Measurements from ENCODE around the gene C19orf33.

DNA sequence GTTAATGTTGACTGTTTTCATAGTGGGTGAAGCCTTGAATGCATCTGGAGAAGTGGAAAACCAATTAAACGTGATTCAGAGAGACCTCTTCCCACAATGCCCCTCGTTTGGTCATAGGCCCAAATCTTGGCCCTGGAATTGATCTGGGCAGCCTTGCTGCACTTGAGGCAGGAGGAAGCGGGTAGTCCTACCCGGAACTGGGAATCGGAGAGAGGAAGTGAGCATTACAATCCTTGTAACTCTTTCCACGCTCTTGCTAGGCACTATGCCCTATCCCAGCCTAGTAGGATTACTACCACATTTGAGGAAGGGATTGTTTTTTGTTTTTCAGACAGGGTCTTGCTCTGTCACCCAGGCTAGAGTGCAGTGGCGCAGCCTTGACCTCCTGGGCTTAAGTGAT lies 19.2 kb downstream of the C19orf33 start:
- TF ChIP-seq, protein P1, sequence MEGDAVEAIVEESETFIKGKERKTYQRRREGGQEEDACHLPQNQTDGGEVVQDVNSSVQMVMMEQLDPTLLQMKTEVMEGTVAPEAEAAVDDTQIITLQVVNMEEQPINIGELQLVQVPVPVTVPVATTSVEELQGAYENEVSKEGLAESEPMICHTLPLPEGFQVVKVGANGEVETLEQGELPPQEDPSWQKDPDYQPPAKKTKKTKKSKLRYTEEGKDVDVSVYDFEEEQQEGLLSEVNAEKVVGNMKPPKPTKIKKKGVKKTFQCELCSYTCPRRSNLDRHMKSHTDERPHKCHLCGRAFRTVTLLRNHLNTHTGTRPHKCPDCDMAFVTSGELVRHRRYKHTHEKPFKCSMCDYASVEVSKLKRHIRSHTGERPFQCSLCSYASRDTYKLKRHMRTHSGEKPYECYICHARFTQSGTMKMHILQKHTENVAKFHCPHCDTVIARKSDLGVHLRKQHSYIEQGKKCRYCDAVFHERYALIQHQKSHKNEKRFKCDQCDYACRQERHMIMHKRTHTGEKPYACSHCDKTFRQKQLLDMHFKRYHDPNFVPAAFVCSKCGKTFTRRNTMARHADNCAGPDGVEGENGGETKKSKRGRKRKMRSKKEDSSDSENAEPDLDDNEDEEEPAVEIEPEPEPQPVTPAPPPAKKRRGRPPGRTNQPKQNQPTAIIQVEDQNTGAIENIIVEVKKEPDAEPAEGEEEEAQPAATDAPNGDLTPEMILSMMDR (IDR thresholded peaks at IDR 0.05) = no peak
- TF ChIP-seq POLR2AphosphoS5 (IDR thresholded peaks at IDR 0.05) = no peak
